Activated T-helper 17 cell treated with anti-CD3 and anti-CD28 coated beads, Interleukin-2, amount 50 U/mL, for 72 hours (primary cell): Measurements from ENCODE around the gene ZEB2. TPM values are rescaled to one million over a fixed set of nuclear protein-coding genes. Genes with fewer than 3 reads are reported as not detected.

Experiments
- ATAC-seq: fragments of 150-1000 bp; cut with Tn5 transposase; replicated peaks from 2 replicates; pipeline ENCODE4 v1.10.0; 2021; ENCODE audit warnings: mild to moderate bottlenecking, moderate library complexity
- H3K27ac Mint-ChIP-seq: one replicate; pipeline ENCODE4 v1.8.0; 2022; ENCODE audit warnings: mixed read lengths
- H3K27me3 Mint-ChIP-seq: one replicate; pipeline ENCODE4 v1.8.0; 2022; ENCODE audit warnings: mixed read lengths
- H3K36me3 Mint-ChIP-seq: one replicate; pipeline ENCODE4 v1.8.0; 2022; ENCODE audit warnings: low read depth, mild to moderate bottlenecking, mixed read lengths
- H3K4me1 Mint-ChIP-seq: one replicate; pipeline ENCODE4 v1.8.0; 2022; ENCODE audit warnings: mixed read lengths
- H3K4me3 Mint-ChIP-seq: one replicate; pipeline ENCODE4 v1.8.0; 2022; ENCODE audit warnings: mild to moderate bottlenecking, mixed read lengths
- H3K9me3 Mint-ChIP-seq: one replicate; pipeline ENCODE4 v1.8.0; 2022; ENCODE audit warnings: mixed read lengths
- total RNA-seq, 2 donors: library from RNA; stranded (reverse); gene quantifications; one replicate each; pipeline ENCODE4 v1.2.3, GENCODE V29; 2022

ZEB2 gene
- total RNA-seq, 2 donors from 2014 or later: 27.6 to 44.1 TPM

DNA sequence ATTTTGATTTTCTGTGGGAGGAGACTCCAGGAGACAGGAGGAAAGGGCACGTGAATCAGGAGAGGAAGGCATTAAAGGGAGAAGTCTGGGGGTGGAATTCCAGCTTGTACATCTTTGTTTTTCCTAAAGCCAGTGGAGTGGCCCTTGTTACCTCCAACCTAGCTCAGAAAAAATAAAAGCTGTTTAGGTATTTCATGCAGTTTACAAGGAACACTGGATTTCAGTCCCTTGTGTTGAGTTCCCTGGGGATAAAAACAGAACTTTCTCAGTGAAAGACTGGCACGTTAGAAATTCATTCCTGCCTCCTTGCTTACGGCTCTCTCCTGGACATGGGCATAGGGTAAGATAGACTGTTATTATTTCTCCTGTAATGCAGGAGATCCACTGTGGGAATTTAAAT is 170.2 kb downstream of the ZEB2 start:
- Mint-ChIP-seq H3K27me3 (no peaks in the 10 kb centered on the region), H3K4me3 (peak overlapping the region; percentile 39), H3K27ac (peak overlapping the region; percentile 63), H3K4me1 (peaks cover 5% of the 10 kb centered on the region), H3K36me3 (no peaks in the 10 kb centered on the region), H3K9me3 (no peaks in the 10 kb centered on the region)
- ATAC-seq: no peak

DNA sequence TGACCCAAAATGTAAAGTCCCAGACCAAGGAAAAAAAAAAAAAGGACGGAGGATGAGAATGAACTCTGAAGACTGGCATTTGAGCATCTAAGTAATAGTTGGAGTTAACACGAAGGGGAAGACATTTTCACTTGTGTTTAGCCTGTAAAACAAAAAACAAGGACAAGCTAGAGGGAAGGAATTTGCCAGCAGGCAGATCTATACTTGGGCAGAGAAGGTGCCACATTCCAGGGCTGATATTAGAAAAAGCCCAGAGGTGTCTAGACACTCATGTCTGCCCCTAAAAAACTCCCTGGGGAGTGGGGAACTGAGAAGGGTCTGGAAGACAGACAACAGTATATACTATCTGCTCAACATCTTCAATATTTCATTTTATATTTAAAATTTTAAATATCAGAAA is 171.1 kb downstream of the ZEB2 start:
- Mint-ChIP-seq H3K36me3 (no peaks in the 10 kb centered on the region), H3K4me1 (peaks cover 5% of the 10 kb centered on the region), H3K4me3 (no peak overlapping the region), H3K27ac (no peak overlapping the region), H3K27me3 (no peaks in the 10 kb centered on the region), H3K9me3 (no peaks in the 10 kb centered on the region)
- ATAC-seq: no peak

DNA sequence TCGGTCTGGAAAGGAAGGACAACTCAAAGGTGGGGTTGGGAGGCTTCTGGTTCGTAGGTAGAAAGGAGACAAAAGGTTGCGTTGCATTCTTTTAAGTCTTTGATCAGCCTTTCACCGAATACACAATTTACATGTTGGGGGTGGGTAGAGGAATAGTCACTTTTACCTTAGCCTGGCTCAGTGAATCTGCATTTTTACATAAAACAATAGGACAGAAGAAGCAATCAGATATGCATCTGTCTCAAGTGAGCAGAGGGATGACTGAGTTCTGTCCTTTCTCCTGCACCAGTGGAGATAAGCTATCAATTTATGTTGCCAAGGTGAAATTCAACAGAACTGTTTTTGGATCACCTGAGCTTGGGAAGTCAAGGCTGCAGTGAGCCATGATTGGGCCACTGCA is 173.7 kb downstream of the ZEB2 start:
- ATAC-seq: no peak
- no peaks in the 10 kb centered on the region for H3K27me3 Mint-ChIP-seq
- no peaks in the 10 kb centered on the region for H3K9me3 Mint-ChIP-seq
- no peak overlapping the region for H3K27ac Mint-ChIP-seq
- H3K36me3 Mint-ChIP-seq: no peaks in the 10 kb centered on the region
- peaks cover 5% of the 10 kb centered on the region for H3K4me1 Mint-ChIP-seq
- no peak overlapping the region for H3K4me3 Mint-ChIP-seq

DNA sequence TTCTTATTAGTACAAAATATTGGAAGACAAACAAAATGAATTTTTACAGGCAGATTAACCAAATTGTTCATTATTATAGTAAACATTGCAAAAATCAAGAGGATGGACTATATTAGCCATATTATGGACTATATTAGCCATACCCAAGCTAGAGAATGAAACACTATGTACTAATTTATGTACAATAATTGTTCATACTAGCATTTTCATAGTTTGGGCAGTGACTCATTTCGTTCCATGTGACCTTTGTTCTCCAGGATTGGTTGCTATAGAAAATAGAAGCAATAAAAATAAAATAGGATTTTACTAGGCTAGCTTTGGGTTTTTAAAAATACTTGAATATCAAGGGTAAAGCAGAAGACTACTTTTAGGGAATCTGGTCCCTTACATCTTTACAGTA is 176.8 kb downstream of the ZEB2 start:
- H3K27ac Mint-ChIP-seq: peak overlapping the region; percentile 69
- H3K9me3 Mint-ChIP-seq: no peaks in the 10 kb centered on the region
- ATAC-seq: peak; percentile 78

DNA sequence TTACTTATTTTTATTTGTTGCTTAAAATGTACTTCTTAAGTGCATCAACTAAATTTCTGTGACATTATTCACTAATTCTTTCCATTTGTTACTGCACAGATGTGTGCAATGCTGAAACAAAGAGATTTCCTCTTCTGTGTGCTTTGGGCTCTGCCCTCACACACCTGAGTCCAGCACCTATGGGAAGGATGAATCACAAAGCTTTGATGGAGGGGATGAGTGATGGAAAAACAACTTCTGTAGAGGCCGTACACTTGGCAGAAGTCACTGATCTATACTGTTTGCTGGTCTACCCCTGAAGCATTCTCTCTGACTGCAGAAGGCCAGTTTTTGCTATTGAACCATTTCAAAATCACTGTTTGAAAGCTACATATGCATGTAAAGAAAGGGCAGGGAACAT is 178.4 kb downstream of the ZEB2 start:
- no peak overlapping the region for H3K27ac Mint-ChIP-seq
- H3K27me3 Mint-ChIP-seq: no peaks in the 10 kb centered on the region
- ATAC-seq: peak; percentile 51
- H3K36me3 Mint-ChIP-seq: no peaks in the 10 kb centered on the region
- H3K9me3 Mint-ChIP-seq: no peaks in the 10 kb centered on the region
- no peaks in the 10 kb centered on the region for H3K4me1 Mint-ChIP-seq
- no peak overlapping the region for H3K4me3 Mint-ChIP-seq

More for the DNA sequence above, 176.8 kb downstream of the ZEB2 start:
- Mint-ChIP-seq H3K36me3 (no peaks in the 10 kb centered on the region), H3K27me3 (no peaks in the 10 kb centered on the region), H3K4me1 (no peaks in the 10 kb centered on the region), H3K4me3 (no peak overlapping the region)

DNA sequence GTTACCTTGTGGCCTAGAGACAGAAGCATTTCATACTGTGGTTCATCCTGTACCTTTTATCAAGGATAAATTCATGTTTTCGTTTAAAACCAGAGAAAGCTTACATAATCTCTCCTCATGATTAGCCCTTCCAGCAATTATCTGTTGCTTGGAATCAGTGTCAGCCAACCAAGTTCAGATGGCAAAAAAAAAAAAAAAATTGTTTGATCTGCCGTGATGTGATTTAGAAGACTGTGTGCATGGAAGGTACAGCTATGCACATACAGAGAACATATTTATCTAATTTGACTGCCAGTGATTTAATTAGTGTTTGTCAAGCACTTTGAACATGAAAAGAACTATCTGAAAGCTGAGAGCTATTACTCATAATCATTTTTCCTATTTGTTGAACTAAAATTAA is 180.9 kb downstream of the ZEB2 start:
- no peaks in the 10 kb centered on the region for H3K27me3 Mint-ChIP-seq
- H3K36me3 Mint-ChIP-seq: no peaks in the 10 kb centered on the region
- no peak overlapping the region for H3K4me3 Mint-ChIP-seq
- ATAC-seq: no peak
- H3K4me1 Mint-ChIP-seq: no peaks in the 10 kb centered on the region
- H3K9me3 Mint-ChIP-seq: no peaks in the 10 kb centered on the region
- no peak overlapping the region for H3K27ac Mint-ChIP-seq

DNA sequence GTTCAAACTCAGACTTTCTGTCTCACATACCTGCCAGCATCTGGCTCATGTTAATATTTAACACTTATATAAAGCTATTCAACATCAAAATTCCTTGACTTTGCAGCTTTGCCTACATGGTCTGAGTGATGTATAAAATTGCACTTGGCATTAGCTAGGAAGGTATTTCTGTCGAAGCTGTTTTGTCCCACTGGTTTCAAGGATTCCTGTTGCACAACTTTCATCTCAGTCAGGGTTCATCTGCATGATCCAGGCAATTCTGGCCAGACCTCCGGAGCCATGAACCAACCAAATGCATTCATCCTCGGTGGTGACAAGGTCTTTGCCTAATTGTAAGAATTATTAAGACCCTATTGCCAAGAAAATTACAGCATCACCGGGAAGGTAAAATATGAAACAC is 185.4 kb downstream of the ZEB2 start:
- no peak overlapping the region for H3K27ac Mint-ChIP-seq
- H3K27me3 Mint-ChIP-seq: no peaks in the 10 kb centered on the region
- no peaks in the 10 kb centered on the region for H3K9me3 Mint-ChIP-seq
- no peak overlapping the region for H3K4me3 Mint-ChIP-seq
- peaks cover 17% of the 10 kb centered on the region for H3K36me3 Mint-ChIP-seq
- peaks cover 15% of the 10 kb centered on the region for H3K4me1 Mint-ChIP-seq
- no peak for ATAC-seq
